Mesenteric fat pad (tissue), 1 donor: ENCODE measurements around the gene PEX10. TPM values are rescaled to one million over a fixed set of nuclear protein-coding genes. Genes with fewer than 3 reads are reported as not detected.

Experiments used
- DNase-seq: peaks from one replicate; pipeline ENCODE4 v3.0.0-alpha.2; 2020; ENCODE audit warnings: low spot score
- total RNA-seq: library from RNA; stranded (reverse); fragmentation: NEBNext Ultra II Directional; extraction: Animal tissue kit (Norgen Biotek cat#: 25700); gene quantifications from one replicate; pipeline ENCODE4 v1.2.1, GENCODE V29; 2021
- donor health status: DM: yes; HTN: yes; CAD: no.

Gene PEX10
- total RNA-seq, 1 donor from 2014 or later, result 23.9 TPM

- DNase-seq, result no peak
Observed at GRCh38 chr1:2405588-2406295, 6.6 kb downstream of the PEX10 start.

GRCh38 chr1:2404890-2405511, 7.4 kb downstream of the PEX10 start:
- DNase-seq, result no peak

DNA sequence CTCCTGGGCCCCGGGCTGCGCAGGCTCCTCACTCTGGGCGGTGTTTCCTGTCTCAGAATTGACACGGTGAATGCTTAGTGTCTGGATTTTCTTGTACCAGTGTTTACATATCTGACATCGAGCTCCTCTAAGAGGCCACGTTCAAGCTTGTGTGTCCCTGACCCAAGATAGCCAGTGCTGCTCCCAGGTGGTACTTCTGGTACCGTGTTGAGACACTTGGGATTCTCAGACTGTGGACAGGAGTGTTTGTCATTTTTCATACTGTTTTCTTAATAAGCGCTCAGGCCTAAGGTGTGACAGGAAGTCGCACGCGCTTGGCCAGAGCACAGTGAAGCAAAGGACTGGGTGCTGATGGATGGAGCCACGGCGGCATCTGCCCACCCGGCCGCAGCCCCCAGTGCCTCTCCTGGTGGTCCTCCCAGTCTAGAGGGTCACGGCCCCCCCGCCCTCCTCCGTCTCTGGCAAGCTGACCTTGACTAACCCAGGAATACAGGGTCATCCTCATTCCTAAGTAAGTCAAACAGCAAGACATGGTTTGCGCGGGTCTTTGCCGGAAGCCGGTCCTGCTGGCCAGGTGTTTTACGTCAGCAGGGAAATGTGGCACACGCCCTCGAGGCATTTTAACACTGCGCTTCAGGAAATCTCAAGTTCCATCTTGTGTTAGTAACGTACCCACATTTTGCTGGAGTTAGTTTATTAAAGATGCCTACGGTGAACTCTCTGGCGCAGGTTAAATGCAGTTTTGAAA, 8.0 kb downstream of the PEX10 start:
- no peak for DNase-seq

DNA sequence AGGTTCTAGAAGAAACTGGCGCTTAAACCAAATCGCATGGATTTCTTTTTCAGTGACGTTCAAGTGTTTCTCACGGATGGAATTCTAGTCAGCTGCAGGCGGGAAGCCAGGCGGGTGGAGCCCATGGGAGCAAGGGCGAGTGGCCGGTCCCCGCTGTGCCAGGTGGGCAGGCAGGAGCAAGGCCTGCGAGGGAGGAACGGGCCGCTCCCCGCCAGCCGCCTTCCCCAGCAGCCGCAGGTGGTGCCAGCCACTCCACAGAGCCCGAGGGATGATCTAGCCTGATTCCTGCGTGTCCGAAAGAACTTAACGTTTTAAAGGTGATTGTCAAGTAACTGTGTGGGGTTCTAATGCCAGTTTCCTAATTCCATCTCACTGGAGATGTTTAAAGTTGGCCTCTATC, 9.1 kb downstream of the PEX10 start:
- no peak for DNase-seq

DNA sequence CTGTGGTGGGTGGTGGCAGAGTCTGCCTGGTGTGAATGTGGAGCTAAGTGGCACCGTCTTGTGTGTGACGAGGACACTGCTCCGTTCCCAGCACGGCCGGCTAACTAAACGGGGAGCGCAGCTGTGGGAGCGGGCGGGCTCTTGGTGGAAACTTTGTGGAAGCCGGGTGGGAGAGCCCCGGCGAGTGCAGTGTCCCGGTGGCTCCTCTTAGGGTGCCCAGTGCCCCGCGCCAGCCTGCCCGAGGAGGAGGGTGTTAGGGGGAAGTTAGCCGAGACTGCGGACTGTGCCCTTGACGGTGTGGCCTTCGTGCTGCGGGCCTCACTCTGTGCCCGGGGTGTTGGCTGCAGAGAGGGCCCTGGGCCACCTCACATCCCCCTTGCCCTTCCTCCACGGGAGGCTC, 9.9 kb downstream of the PEX10 start:
- no peak for DNase-seq

GRCh38 chr1:2400950-2401649, 11.3 kb downstream of the PEX10 start:
- DNase-seq, result no peak

DNA sequence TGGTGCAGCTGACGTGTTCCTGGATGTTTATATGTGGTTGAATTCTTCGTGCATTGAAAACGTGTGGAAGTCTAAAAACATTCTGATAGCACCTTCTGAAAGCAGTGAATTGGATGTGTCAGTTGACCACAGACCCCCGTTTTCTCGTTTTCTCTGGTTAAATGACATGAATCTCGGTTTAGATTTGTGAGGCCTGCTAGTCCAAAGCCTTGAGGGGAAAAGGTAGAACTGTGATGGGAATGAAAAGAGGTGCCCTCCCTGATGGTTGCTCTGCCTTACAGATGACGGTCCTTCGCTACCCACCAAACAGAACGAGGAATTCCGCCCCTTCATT, 11.8 kb downstream of the PEX10 start:
- no peak for DNase-seq

DNA sequence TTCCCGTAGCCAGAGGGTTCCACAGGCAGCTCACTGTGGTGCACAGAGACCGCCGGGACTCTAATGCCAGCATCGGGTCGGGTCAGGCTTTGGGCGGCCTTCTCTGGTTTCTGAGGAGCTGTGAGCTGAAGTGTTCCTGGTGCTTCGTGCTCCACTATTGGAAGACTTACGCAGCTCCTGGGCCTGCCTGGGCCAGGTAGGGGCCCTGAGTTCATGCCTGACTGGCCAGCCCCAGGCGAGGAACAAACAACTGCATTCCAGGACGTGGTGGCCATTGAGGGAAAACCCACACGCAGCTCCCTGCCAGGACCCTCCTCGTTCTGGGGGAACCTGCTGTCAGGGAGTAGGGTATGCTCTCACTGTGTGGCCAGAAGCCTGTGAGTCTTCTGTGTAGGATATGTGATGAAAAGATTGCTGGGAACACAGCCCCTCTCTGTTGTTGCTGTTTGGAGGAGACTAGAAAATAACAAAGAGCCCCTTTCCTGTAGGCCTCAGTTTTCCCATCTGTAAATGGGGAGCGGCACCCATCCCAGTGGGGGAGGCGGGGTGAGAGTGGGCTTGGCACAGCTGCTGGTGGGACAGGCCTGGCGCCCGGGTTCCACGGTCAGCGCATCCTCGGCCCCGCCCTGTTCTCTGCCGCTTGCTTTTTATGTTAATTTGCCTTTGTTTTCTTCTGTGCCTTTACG, 12.3 kb downstream of the PEX10 start:
- no peak for DNase-seq

DNA sequence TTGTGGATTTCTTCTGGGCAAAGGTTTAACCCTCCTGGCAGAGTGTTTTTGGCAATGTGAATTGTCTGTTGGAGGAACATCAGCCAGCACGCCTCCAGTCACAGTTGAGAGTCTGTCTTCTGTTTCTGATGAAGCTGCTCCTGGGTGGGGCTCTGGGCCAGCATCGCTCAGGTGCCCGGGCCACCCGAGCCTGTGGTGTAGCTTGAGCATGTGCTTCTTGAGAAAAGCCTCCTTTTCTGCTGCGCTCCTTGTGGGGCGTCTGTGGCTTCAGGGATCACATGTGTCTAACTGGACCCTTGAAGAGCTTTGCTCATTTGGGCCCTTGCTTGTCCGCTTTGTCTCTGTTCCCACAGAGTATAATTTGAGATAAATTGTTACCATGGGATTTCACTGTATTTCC, 13.5 kb downstream of the PEX10 start:
- DNase-seq, result no peak

- no peak for DNase-seq
Observed at GRCh38 chr1:2397007-2397679, 15.2 kb downstream of the PEX10 start.

- no peak for DNase-seq
Observed at GRCh38 chr1:2396476-2396875, 15.9 kb downstream of the PEX10 start.

GRCh38 chr1:2396059-2396458, 16.3 kb downstream of the PEX10 start:
- no peak for DNase-seq

GRCh38 chr1:2395245-2395644, 17.1 kb downstream of the PEX10 start:
- no peak for DNase-seq

GRCh38 chr1:2394761-2395160, 17.6 kb downstream of the PEX10 start:
- no peak for DNase-seq

GRCh38 chr1:2394220-2394619, 18.1 kb downstream of the PEX10 start:
- no peak for DNase-seq

DNA sequence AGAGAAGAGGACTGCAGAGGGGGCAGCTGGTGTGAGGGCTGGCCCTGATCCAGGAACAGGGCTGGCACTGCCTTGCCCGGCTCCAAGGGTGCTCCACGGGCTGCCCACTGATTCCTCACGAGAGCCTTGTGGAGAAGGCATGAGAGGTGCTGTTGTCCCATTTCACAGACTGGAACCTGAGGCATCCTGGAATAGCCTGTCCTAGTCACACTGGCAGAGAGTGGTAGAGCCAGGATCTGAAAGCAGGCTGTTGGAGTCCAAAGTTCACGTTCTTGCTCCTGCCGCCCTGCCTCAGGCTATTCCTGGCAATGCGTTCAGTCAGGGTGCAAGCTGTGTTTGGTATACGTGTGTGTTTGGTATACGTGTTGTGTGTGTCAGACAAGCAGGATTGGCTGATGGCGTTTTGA, 18.9 kb downstream of the PEX10 start:
- DNase-seq, result no peak

- DNase-seq, result no peak
Observed at GRCh38 chr1:2392686-2393085, 19.7 kb downstream of the PEX10 start.

- no peak for DNase-seq
Observed at GRCh38 chr1:2391931-2392509, 20.3 kb downstream of the PEX10 start.

DNA sequence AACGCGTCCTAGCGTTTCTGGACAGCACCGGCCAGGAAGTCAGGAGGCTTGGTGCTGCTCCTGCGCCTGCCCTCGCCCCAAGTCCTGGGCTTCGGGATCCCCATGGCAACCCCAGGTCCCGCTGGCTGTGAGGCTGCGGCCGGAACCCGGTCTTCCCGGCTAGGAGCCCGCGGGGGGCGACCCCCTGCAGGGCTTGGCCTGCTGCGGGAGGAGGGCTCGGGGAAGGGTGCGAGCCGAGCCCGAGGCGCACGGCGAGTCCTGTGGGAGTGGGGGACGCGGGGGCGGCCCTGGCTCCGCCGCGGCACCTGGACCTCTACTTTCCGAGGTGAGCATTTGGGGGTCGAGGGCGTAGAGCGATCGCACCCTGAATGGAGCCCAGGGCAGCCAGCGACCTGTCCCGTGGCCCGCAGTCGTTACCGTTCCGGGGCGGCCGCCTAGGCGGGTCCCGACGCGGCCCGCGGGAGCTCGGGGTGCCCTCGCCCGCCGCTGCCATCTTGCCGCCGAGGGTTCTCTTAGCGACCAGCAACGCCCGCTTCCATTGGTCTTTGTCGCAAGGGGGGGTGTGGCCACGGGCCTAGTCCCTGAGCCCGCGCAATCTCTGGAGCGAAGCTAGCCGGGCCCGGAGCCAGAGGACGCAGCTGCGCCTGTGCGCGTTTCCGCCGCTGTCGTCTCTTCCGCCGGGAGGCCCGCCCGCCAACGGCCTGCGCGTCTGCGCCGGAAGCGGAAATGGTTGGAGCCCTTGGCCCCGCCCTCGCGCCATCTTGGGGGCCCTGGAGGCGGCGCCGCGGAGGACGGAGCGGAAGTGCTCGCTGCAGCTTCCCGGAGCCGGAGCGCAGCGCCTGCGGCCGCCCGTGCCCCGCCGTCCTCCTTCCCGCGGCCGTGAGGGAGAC, 21.1 kb downstream of the PEX10 start, which contains the start of the genes MORN1 and RER1:
Gene MORN1, minus strand, starts transcription at position 514 of the 890 bp plus-strand sequence. Its CDS starts 21 bp downstream, at position 493.
Gene RER1, plus strand, starts transcription at position 801 of the 890 bp plus-strand sequence. CDS start 3,950 bp downstream, outside the sequence.
- peak; percentile 100 for DNase-seq
